IPS-18c (cell line): ENCODE results near the gene SYNE3.

Source experiments
- H3K4me3 ChIP-seq: 2 replicates; pipeline ENCODE4 v1.7.0; 2013; ENCODE audit warnings: low read depth, mild to moderate bottlenecking, low read length, moderate library complexity; ENCODE audit not compliant: insufficient read depth
- H3K9me3 ChIP-seq: one replicate; pipeline ENCODE4 v1.6.1; 2013; ENCODE audit warnings: mild to moderate bottlenecking, low read length, moderate library complexity; ENCODE audit not compliant: control insufficient read depth, insufficient read depth

SYNE3 gene

GRCh38 chr14:95530473-95531276, 14.2 kb upstream of the SYNE3 start:
- no peak overlapping the region for H3K4me3 ChIP-seq
- H3K9me3 ChIP-seq, result no peaks in the 10 kb centered on the region

GRCh38 chr14:95529216-95529615, 12.8 kb upstream of the SYNE3 start:
- no peaks in the 10 kb centered on the region for H3K9me3 ChIP-seq
- no peak overlapping the region for H3K4me3 ChIP-seq

GRCh38 chr14:95527387-95528002, 11.0 kb upstream of the SYNE3 start:
- Histone ChIP-seq H3K9me3 (no peaks in the 10 kb centered on the region), H3K4me3 (no peak overlapping the region)

GRCh38 chr14:95526483-95527386, 10.3 kb upstream of the SYNE3 start:
- Histone ChIP-seq H3K4me3 (no peak overlapping the region), H3K9me3 (no peaks in the 10 kb centered on the region)

GRCh38 chr14:95525999-95526398, 9.5 kb upstream of the SYNE3 start:
- Histone ChIP-seq H3K4me3 (no peak overlapping the region), H3K9me3 (no peaks in the 10 kb centered on the region)

- no peak overlapping the region for H3K4me3 ChIP-seq
- no peaks in the 10 kb centered on the region for H3K9me3 ChIP-seq
Measured at GRCh38 chr14:95524706-95525512, 8.5 kb upstream of the SYNE3 start.

- H3K9me3 ChIP-seq, result no peaks in the 10 kb centered on the region
- no peak overlapping the region for H3K4me3 ChIP-seq
Measured at GRCh38 chr14:95523815-95524448, 7.5 kb upstream of the SYNE3 start.

- H3K9me3 ChIP-seq, result no peaks in the 10 kb centered on the region
- H3K4me3 ChIP-seq, result no peak overlapping the region
Measured at GRCh38 chr14:95523051-95523814, 6.8 kb upstream of the SYNE3 start.

- no peak overlapping the region for H3K4me3 ChIP-seq
- no peaks in the 10 kb centered on the region for H3K9me3 ChIP-seq
Measured at GRCh38 chr14:95522556-95522955, 6.1 kb upstream of the SYNE3 start.

- Histone ChIP-seq H3K9me3 (no peaks in the 10 kb centered on the region), H3K4me3 (no peak overlapping the region)
Measured at GRCh38 chr14:95522116-95522515, 5.7 kb upstream of the SYNE3 start.

GRCh38 chr14:95521001-95521400, 4.6 kb upstream of the SYNE3 start:
- no peak overlapping the region for H3K4me3 ChIP-seq
- H3K9me3 ChIP-seq, result no peaks in the 10 kb centered on the region

GRCh38 chr14:95520346-95520745, 3.9 kb upstream of the SYNE3 start:
- Histone ChIP-seq H3K4me3 (no peak overlapping the region), H3K9me3 (no peaks in the 10 kb centered on the region)

GRCh38 chr14:95519699-95520098, 3.2 kb upstream of the SYNE3 start:
- Histone ChIP-seq H3K9me3 (no peaks in the 10 kb centered on the region), H3K4me3 (no peak overlapping the region)

- Histone ChIP-seq H3K9me3 (no peaks in the 10 kb centered on the region), H3K4me3 (no peak overlapping the region)
Measured at GRCh38 chr14:95518045-95518751, 1.7 kb upstream of the SYNE3 start.
